Naive thymus-derived CD4-positive, alpha-beta T cell (primary cell): ENCODE data around the gene PTEN. TPM values are rescaled to one million over a fixed set of nuclear protein-coding genes. Genes with fewer than 3 reads are reported as not detected.
"Not testable (repeated sequence)": the region's sequence is repeated elsewhere in the genome, so short reads cannot be mapped to it uniquely, and the experiment has no call there.

ENCODE experiments used
- ATAC-seq: fragments of 150-1000 bp; cut with Tn5 transposase; 2 replicates; pipeline ENCODE4 v1.10.0; 2021; ENCODE audit warnings: mild to moderate bottlenecking, moderate library complexity
- CTCF ChIA-PET: fragments of 350-600 bp; sonication (Branson Sonifier 250); formaldehyde crosslinking; loops from one replicate; lab custom pipeline; 2021; ENCODE audit warnings: antibody characterized with exemption; lab: Charles Lee
- POLR2A ChIA-PET: fragments of 350-600 bp; sonication (Branson Sonifier 250); formaldehyde crosslinking; loops from one replicate; lab custom pipeline; 2021; ENCODE audit warnings: antibody characterized with exemption, inconsistent platforms; lab: Charles Lee
- DNase-seq, 9 donors: peaks; one replicate each; pipeline versions ENCODE4 v3.0.0 to v3.0.0-alpha.2; 2020 to 2022; ENCODE audit warnings: mixed read lengths in 1 of 9
- H3K27ac ChIP-seq: one replicate; pipeline ENCODE4 v1.7.0; 2013; ENCODE audit warnings: mild to moderate bottlenecking, low read depth, low read length, moderate library complexity
- H3K27me3 ChIP-seq, 2 donors: one replicate each; pipeline ENCODE4 v1.7.0; 2013; ENCODE audit warnings: low read length in 2 of 2, mild to moderate bottlenecking in 2 of 2, moderate library complexity in 2 of 2; ENCODE audit not compliant: control insufficient read depth in 2 of 2, insufficient read depth in 2 of 2
- H3K36me3 ChIP-seq, 3 experiments: 1 replicate in 2 of 3; 2 replicates in 1 of 3; pipeline ENCODE4 v1.7.0; 2013; ENCODE audit warnings: low read length in 3 of 3, mild to moderate bottlenecking in 3 of 3, moderate library complexity in 1 of 3; ENCODE audit not compliant: insufficient read depth in 3 of 3, control insufficient read depth in 2 of 3
- H3K4me1 ChIP-seq, 2 donors: one replicate each; pipeline ENCODE4 v1.7.0; 2013; ENCODE audit warnings: low read length in 2 of 2, mild to moderate bottlenecking in 2 of 2, moderate library complexity in 1 of 2; ENCODE audit not compliant: control insufficient read depth in 2 of 2, insufficient read depth in 2 of 2
- H3K4me3 ChIP-seq: 2 replicates; pipeline ENCODE4 v1.7.0; 2013; ENCODE audit warnings: mild to moderate bottlenecking, low read length
- H3K9me3 ChIP-seq, 3 experiments: 1 replicate in 2 of 3; 2 replicates in 1 of 3; pipeline ENCODE4 v1.7.0; 2013; ENCODE audit warnings: low read length in 3 of 3; ENCODE audit not compliant: control insufficient read depth in 2 of 3
- H3K27ac Mint-ChIP-seq, 9 donors: one replicate each; pipeline ENCODE4 v1.8.0; 2020 to 2022; ENCODE audit warnings: mixed read lengths in 9 of 9, mild to moderate bottlenecking in 8 of 9, moderate library complexity in 5 of 9, inconsistent platforms in 2 of 9
- H3K27me3 Mint-ChIP-seq, 5 donors: one replicate each; pipeline ENCODE4 v1.8.0; 2021 to 2022; ENCODE audit warnings: mixed read lengths in 5 of 5, mild to moderate bottlenecking in 1 of 5
- H3K36me3 Mint-ChIP-seq, 5 donors: one replicate each; pipeline ENCODE4 v1.8.0; 2020 to 2022; ENCODE audit warnings: mixed read lengths in 5 of 5, mild to moderate bottlenecking in 3 of 5, inconsistent platforms in 1 of 5
- H3K4me1 Mint-ChIP-seq, 7 donors: one replicate each; pipeline ENCODE4 v1.8.0; 2020 to 2022; ENCODE audit warnings: mixed read lengths in 7 of 7, mild to moderate bottlenecking in 3 of 7, inconsistent platforms in 1 of 7
- H3K4me3 Mint-ChIP-seq, 10 donors: one replicate each; pipeline ENCODE4 v1.8.0; 2020 to 2022; ENCODE audit warnings: mild to moderate bottlenecking in 10 of 10, mixed read lengths in 10 of 10, moderate library complexity in 6 of 10, inconsistent platforms in 2 of 10
- H3K9me3 Mint-ChIP-seq, 11 donors: one replicate each; pipeline ENCODE4 v1.8.0; 2020 to 2022; ENCODE audit warnings: mixed read lengths in 11 of 11, mild to moderate bottlenecking in 4 of 11, inconsistent platforms in 1 of 11, moderate library complexity in 1 of 11
- intact Hi-C, 2 donors: fragments of 100-400 bp; cut with micrococcal nuclease; formaldehyde crosslinking; loops; one replicate each; pipeline ENCODE4 v1.15.1; 2023
- polyA plus RNA-seq, 2 donors: library from polyadenylated mRNA; unstranded; fragments of 300-500 nt; fragmentation: Illumina TruSeq; gene quantifications; one replicate each; pipeline ENCODE4 v1.2.3, GENCODE V29; 2021
- total RNA-seq, 6 experiments: library from RNA in 5 of 6; stranded (reverse) in 5 of 6; gene quantifications; 1 replicate in 5 of 6; 2 replicates in 1 of 6; pipeline ENCODE4 v1.2.3 and lab custom pipeline; 2021 to 2026

The PTEN gene
- total and polyA plus RNA-seq, 7 experiments from 2014 or later = 24.0 to 109 (median 86.2) TPM

- peaks cover 0 to 5% (median 0%) of the 10 kb centered on the region in 5 donors for H3K27me3 Mint-ChIP-seq
- peak overlapping the region; percentile 90 to 100 (median 94) for H3K4me3 Mint-ChIP-seq
- no peaks in the 10 kb centered on the region for H3K9me3 Mint-ChIP-seq
- H3K4me1 Mint-ChIP-seq = peaks cover 22 to 53% (median 41%) of the 10 kb centered on the region in 7 donors
- no peaks in the 10 kb centered on the region for H3K9me3 ChIP-seq
- peak; percentile 40 to 76 (median 72) for DNase-seq
- ATAC-seq = peak; percentile 78
- H3K36me3 Mint-ChIP-seq = peaks cover 0 to 6% (median 3%) of the 10 kb centered on the region in 5 donors
- intact Hi-C loops = loop anchor here (1.0 to 10.0 kb wide), 19 partner anchors 24 to 1884 kb away; partner anchors contain the start of genes KIF20B (in 2 of the 2), FAS (in 1 of the 2), IFIT5 (in 1 of the 2) and LIPA (in 1 of the 2)
- H3K27me3 ChIP-seq = no peaks in the 10 kb centered on the region
- CTCF ChIA-PET = interaction anchor here (0.6 to 1.8 kb wide), 7 partner anchors 12 to 517 kb away, joined by 3 to 6 read pairs (median 3); partner anchors contain the start of genes KLLN and PTEN
- H3K4me3 ChIP-seq = peak overlapping the region; percentile 75
- peak overlapping the region; percentile 89 for H3K27ac ChIP-seq
- peaks cover 13 to 33% of the 10 kb centered on the region in 2 donors for H3K4me1 ChIP-seq
- no peaks in the 10 kb centered on the region for H3K36me3 ChIP-seq
- peak overlapping the region; percentile 93 to 100 (median 98) for H3K27ac Mint-ChIP-seq
- POLR2A ChIA-PET = interaction anchor here (0.6 to 3.6 kb wide), 19 partner anchors 9 to 1172 kb away, joined by 3 to 72 read pairs (median 4); partner anchors contain the start of genes FAS, KLLN, PTEN and RNLS
These were observed 44.7 kb upstream of the PTEN start for GRCh38 chr10:87818505-87819288.

- no peaks in the 10 kb centered on the region for H3K27me3 ChIP-seq
- no peaks in the 10 kb centered on the region for H3K9me3 Mint-ChIP-seq
- H3K4me3 ChIP-seq = no peak overlapping the region
- DNase-seq (no peak), ATAC-seq (no peak)
- ChIA-PET POLR2A (interaction anchor here (0.6 to 3.6 kb wide), 10 partner anchors 19 to 1171 kb away, joined by 4 to 72 read pairs (median 5); partner anchors contain the start of genes FAS, KLLN, PTEN and STAMBPL1), CTCF (interaction anchor here (1.1 to 1.8 kb wide), 3 partner anchors 11 to 294 kb away, joined by 3 to 6 read pairs (median 3); no protein-coding TSS in a partner anchor)
- H3K4me1 Mint-ChIP-seq = peaks cover 22 to 51% (median 40%) of the 10 kb centered on the region in 7 donors
- H3K27ac Mint-ChIP-seq = peak overlapping the region in 8 of 9 donors; percentile 72 to 100 (median 98)
- H3K27ac ChIP-seq = peak overlapping the region; percentile 89
- no peaks in the 10 kb centered on the region for H3K36me3 ChIP-seq
- H3K4me3 Mint-ChIP-seq = peak overlapping the region in 9 of 10 donors; percentile 25 to 99 (median 93)
- intact Hi-C loops = loop anchor here (2.0 to 10.0 kb wide), 10 partner anchors 24 to 1883 kb away; partner anchors contain the start of genes KIF20B (in 2 of the 2), FAS (in 1 of the 2), IFIT5 (in 1 of the 2) and LIPA (in 1 of the 2)
- H3K27me3 Mint-ChIP-seq = peaks cover 0 to 10% (median 0%) of the 10 kb centered on the region in 5 donors
- H3K9me3 ChIP-seq = no peaks in the 10 kb centered on the region
- H3K4me1 ChIP-seq = peaks cover 13 to 32% of the 10 kb centered on the region in 2 donors
- H3K36me3 Mint-ChIP-seq = peaks cover 0 to 6% (median 3%) of the 10 kb centered on the region in 5 donors
These were observed 44.2 kb upstream of the PTEN start for GRCh38 chr10:87819289-87819585.

- CTCF ChIA-PET = no interaction called here
- H3K27ac Mint-ChIP-seq = peak overlapping the region in 5 of 9 donors; percentile 47 to 91 (median 81)
- POLR2A ChIA-PET = interaction anchor here (1.9 kb wide), 1 partner anchor 37 kb away, joined by 4 read pairs; the partner anchor contains the start of genes KLLN and PTEN
- Histone ChIP-seq H3K9me3 (no peaks in the 10 kb centered on the region), H3K27ac (no peak overlapping the region), H3K4me1 (peaks cover 6 to 21% of the 10 kb centered on the region in 2 donors), H3K4me3 (no peak overlapping the region), H3K36me3 (no peaks in the 10 kb centered on the region), H3K27me3 (no peaks in the 10 kb centered on the region)
- intact Hi-C loops = no loop called here
- peaks cover 0 to 10% (median 0%) of the 10 kb centered on the region in 5 donors for H3K27me3 Mint-ChIP-seq
- H3K4me1 Mint-ChIP-seq = peaks cover 4 to 29% (median 12%) of the 10 kb centered on the region in 7 donors
- H3K4me3 Mint-ChIP-seq = peak overlapping the region in 3 of 10 donors; percentile 0 to 60 (median 18)
- DNase-seq (peak in 1 of 9 donors; percentile 9), ATAC-seq (no peak)
- H3K36me3 Mint-ChIP-seq = peaks cover 0 to 7% (median 0%) of the 10 kb centered on the region in 5 donors
- peaks cover 0 to 2% (median 0%) of the 10 kb centered on the region in 11 donors for H3K9me3 Mint-ChIP-seq
These were observed 36.8 kb upstream of the PTEN start for GRCh38 chr10:87826653-87827052.

GRCh38 chr10:87827681-87828080, 35.7 kb upstream of the PTEN start:
- no peak overlapping the region for H3K4me3 ChIP-seq
- intact Hi-C loops = no loop called here
- no peak for ATAC-seq
- H3K9me3 ChIP-seq = no peaks in the 10 kb centered on the region
- no peaks in the 10 kb centered on the region for H3K36me3 ChIP-seq
- peaks cover 4 to 29% (median 12%) of the 10 kb centered on the region in 7 donors for H3K4me1 Mint-ChIP-seq
- no peak for DNase-seq
- peaks cover 0 to 2% (median 0%) of the 10 kb centered on the region in 11 donors for H3K9me3 Mint-ChIP-seq
- H3K27me3 Mint-ChIP-seq = peaks cover 0 to 8% (median 0%) of the 10 kb centered on the region in 5 donors
- H3K4me1 ChIP-seq = peaks cover 6 to 21% of the 10 kb centered on the region in 2 donors
- no peaks in the 10 kb centered on the region for H3K27me3 ChIP-seq
- no peak overlapping the region for H3K27ac ChIP-seq
- no peak overlapping the region for H3K4me3 Mint-ChIP-seq
- H3K36me3 Mint-ChIP-seq = peaks cover 0 to 8% (median 0%) of the 10 kb centered on the region in 5 donors
- POLR2A ChIA-PET = interaction anchor here (1.9 to 2.1 kb wide), 2 partner anchors 10 to 36 kb away, joined by 4 to 6 read pairs; partner anchors contain the start of genes ATAD1, KLLN and PTEN
- CTCF ChIA-PET = no interaction called here
- peak overlapping the region in 1 of 9 donors; percentile 66 for H3K27ac Mint-ChIP-seq

GRCh38 chr10:87829051-87829450, 34.4 kb upstream of the PTEN start:
- H3K9me3 ChIP-seq, H3K27ac Mint-ChIP-seq, H3K27ac ChIP-seq, H3K36me3 ChIP-seq, H3K27me3 Mint-ChIP-seq, H3K9me3 Mint-ChIP-seq, ATAC-seq, H3K27me3 ChIP-seq, H3K4me3 ChIP-seq, H3K4me3 Mint-ChIP-seq, intact Hi-C loops, DNase-seq, CTCF ChIA-PET: not testable (repeated sequence)
- peaks cover 6 to 21% of the 10 kb centered on the region in 2 donors for H3K4me1 ChIP-seq
- Mint-ChIP-seq H3K4me1 (peaks cover 4 to 29% (median 12%) of the 10 kb centered on the region in 7 donors), H3K36me3 (peaks cover 0 to 11% (median 0%) of the 10 kb centered on the region in 5 donors)
- POLR2A ChIA-PET = interaction anchor here (2.1 kb wide), 1 partner anchor 11 kb away, joined by 6 read pairs; the partner anchor contains the start of gene ATAD1
